Measurements from ENCODE around the gene ITGAD.

The ITGAD gene

GRCh38 chr16:31461201-31461920, 68.2 kb downstream of the ITGAD start:
- no peak overlapping the region for H3K4me3 ChIP-seq (replicated peaks; ENCODE audit: low read depth, low read length)
- no peak for DNase-seq (ENCODE audit: extremely low read depth, insufficient read length)
- H3K36me3 ChIP-seq (ENCODE audit: control insufficient read depth, insufficient read depth, low read length): peaks cover 17% of the 10 kb centered on the region
- no peaks in the 10 kb centered on the region for H3K27me3 ChIP-seq (replicated peaks; ENCODE audit: control insufficient read depth, insufficient read depth, low read length)
- TF ChIP-seq CTCF (IDR thresholded peaks at IDR 0.05; ENCODE audit: insufficient read depth, low read length, poor library complexity, severe bottlenecking): no peak

- Histone ChIP-seq H3K4me3 (replicated peaks; ENCODE audit: low read depth, low read length) (no peak overlapping the region), H3K36me3 (ENCODE audit: control insufficient read depth, insufficient read depth, low read length) (peaks cover 23% of the 10 kb centered on the region), H3K27me3 (replicated peaks; ENCODE audit: control insufficient read depth, insufficient read depth, low read length) (no peaks in the 10 kb centered on the region)
- TF ChIP-seq CTCF (IDR thresholded peaks at IDR 0.05; ENCODE audit: insufficient read depth, low read length, poor library complexity, severe bottlenecking): no peak
- DNase-seq (ENCODE audit: extremely low read depth, insufficient read length): no peak
Observed at GRCh38 chr16:31461921-31462804, 69.0 kb downstream of the ITGAD start.

GRCh38 chr16:31464348-31464769, 71.2 kb downstream of the ITGAD start:
- no peak for TF ChIP-seq CTCF (IDR thresholded peaks at IDR 0.05; ENCODE audit: insufficient read depth, low read length, poor library complexity, severe bottlenecking)
- Histone ChIP-seq H3K4me3 (replicated peaks; ENCODE audit: low read depth, low read length) (no peak overlapping the region), H3K36me3 (ENCODE audit: control insufficient read depth, insufficient read depth, low read length) (peaks cover 27% of the 10 kb centered on the region), H3K27me3 (replicated peaks; ENCODE audit: control insufficient read depth, insufficient read depth, low read length) (no peaks in the 10 kb centered on the region)
- no peak for DNase-seq (ENCODE audit: extremely low read depth, insufficient read length)

- TF ChIP-seq CTCF (IDR thresholded peaks at IDR 0.05; ENCODE audit: insufficient read depth, low read length, poor library complexity, severe bottlenecking): no peak
- Histone ChIP-seq H3K36me3 (ENCODE audit: control insufficient read depth, insufficient read depth, low read length) (peaks cover 27% of the 10 kb centered on the region), H3K4me3 (replicated peaks; ENCODE audit: low read depth, low read length) (no peak overlapping the region), H3K27me3 (replicated peaks; ENCODE audit: control insufficient read depth, insufficient read depth, low read length) (no peaks in the 10 kb centered on the region)
- DNase-seq (ENCODE audit: extremely low read depth, insufficient read length): no peak
Observed at GRCh38 chr16:31464781-31465260, 71.7 kb downstream of the ITGAD start.

GRCh38 chr16:31465788-31466370, 72.7 kb downstream of the ITGAD start:
- Histone ChIP-seq H3K36me3 (ENCODE audit: control insufficient read depth, insufficient read depth, low read length) (peaks cover 27% of the 10 kb centered on the region), H3K4me3 (replicated peaks; ENCODE audit: low read depth, low read length) (no peak overlapping the region), H3K27me3 (replicated peaks; ENCODE audit: control insufficient read depth, insufficient read depth, low read length) (no peaks in the 10 kb centered on the region)
- TF ChIP-seq CTCF (IDR thresholded peaks at IDR 0.05; ENCODE audit: insufficient read depth, low read length, poor library complexity, severe bottlenecking): no peak
- DNase-seq (ENCODE audit: extremely low read depth, insufficient read length): no peak

All from GM06990 (cell line).